Esophagus muscularis mucosa (tissue), 4 donors: Measurements from ENCODE around the gene COL9A2.

ENCODE experiments used
- EP300 ChIP-seq: sonication (generic); formaldehyde crosslinking; IDR thresholded peaks from one replicate; pipeline ENCODE4 v1.6.1; 2017; ENCODE audit warnings: antibody characterized with exemption
- POLR2A ChIP-seq: fragments of 450-650 bp; IDR thresholded peaks from one replicate; pipeline ENCODE4 v1.6.1; 2017; ENCODE audit warnings: antibody characterized with exemption, moderate library complexity, mild to moderate bottlenecking, low read depth
- POLR2AphosphoS5 ChIP-seq, 2 donors: sonication (generic); formaldehyde crosslinking; IDR thresholded peaks; one replicate each; pipeline ENCODE4 v1.6.1; 2017; ENCODE audit warnings: antibody characterized with exemption in 2 of 2
- TF ChIP-seq, protein P1 (sequence below), 3 experiments: fragments of 200-600 bp in 2 of 3; fragments of 450-650 bp in 1 of 3; sonication (generic) in 2 of 3; IDR thresholded peaks; one replicate each; pipeline ENCODE4 v1.5.1; 2017 to 2019; ENCODE audit warnings: antibody characterized with exemption in 3 of 3, mild to moderate bottlenecking in 2 of 3, moderate library complexity in 1 of 3

DNA sequence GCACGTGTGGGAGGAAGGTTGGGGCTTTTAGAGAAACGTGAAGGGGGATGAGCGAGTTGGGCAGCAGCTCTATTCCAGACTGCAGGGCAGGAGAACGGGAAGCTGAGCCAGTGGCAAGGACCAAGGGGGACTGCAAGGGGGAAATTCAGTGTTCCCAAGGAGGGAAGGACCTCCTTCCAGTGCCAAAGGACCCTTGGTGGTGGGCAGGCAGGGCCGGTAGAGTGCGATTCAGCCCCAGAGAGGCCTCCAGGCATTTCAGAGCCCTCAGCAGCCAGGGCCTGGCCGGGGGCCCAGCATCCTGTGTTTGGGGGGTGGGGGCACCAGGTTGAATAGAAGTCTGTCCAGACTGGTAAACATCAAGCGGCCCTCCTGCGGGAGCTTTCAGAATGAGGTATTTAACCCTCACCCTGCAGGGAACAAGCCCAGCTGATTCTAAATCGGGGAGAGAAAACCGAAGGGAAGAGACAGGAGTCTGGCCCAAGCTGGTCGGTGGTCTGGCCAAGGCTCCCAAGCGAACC, 2.3 kb downstream of the COL9A2 start:
- TF ChIP-seq, protein P1, sequence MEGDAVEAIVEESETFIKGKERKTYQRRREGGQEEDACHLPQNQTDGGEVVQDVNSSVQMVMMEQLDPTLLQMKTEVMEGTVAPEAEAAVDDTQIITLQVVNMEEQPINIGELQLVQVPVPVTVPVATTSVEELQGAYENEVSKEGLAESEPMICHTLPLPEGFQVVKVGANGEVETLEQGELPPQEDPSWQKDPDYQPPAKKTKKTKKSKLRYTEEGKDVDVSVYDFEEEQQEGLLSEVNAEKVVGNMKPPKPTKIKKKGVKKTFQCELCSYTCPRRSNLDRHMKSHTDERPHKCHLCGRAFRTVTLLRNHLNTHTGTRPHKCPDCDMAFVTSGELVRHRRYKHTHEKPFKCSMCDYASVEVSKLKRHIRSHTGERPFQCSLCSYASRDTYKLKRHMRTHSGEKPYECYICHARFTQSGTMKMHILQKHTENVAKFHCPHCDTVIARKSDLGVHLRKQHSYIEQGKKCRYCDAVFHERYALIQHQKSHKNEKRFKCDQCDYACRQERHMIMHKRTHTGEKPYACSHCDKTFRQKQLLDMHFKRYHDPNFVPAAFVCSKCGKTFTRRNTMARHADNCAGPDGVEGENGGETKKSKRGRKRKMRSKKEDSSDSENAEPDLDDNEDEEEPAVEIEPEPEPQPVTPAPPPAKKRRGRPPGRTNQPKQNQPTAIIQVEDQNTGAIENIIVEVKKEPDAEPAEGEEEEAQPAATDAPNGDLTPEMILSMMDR (IDR thresholded peaks at IDR 0.05), result no peak
- TF ChIP-seq POLR2A (no peak), EP300 (no peak), POLR2AphosphoS5 (IDR thresholded peaks at IDR 0.05) (no peak)
